GM18909 (cell line): ENCODE measurements around the gene CHRM1.

Experiments used
- ATAC-seq: cut with Tn5 transposase; IDR thresholded peaks from one replicate; pipeline ENCODE4 v1.9.1; 2021; ENCODE audit warnings: mild to moderate bottlenecking; ENCODE audit not compliant: unreplicated experiment, poor library complexity

CHRM1 gene

DNA sequence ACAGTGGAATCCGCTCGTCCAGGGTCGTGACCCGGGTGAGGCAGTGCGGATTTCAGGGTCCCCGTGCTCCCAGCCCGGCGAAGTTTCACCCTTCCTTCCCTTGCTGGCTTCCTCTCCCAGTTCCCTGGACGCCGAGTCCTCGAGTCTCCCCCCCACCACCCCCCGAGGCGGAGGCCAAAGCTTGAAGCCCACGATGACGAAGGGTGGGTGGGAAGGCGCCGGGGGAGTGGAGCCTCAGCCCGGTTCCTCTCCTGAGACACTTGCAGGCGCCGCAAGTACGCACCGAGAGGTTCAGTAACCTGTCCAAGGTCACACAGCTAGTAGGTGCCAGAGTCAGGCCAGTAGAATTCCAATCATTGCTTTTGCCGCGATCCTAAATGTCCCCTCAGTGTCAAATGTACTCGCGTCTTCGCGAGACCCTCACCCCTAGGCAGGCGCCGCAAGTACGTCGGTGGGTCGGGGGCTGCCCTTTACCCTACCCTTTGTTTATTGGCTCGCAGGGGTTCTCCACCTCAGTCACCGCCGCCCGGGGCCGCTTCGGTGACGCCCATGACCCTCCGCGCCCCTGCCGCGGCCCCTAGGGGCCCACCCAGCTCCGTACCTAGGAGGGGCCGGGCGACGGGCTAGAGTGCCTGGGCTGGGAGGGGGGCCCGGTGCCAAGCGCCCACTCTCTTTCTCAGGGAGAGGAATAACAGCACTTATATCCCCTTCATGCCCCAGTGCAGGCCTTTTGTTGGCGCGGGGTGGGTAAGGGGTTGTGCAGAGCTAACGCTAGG, 5.7 kb upstream of the CHRM1 start:
- no peak for ATAC-seq

DNA sequence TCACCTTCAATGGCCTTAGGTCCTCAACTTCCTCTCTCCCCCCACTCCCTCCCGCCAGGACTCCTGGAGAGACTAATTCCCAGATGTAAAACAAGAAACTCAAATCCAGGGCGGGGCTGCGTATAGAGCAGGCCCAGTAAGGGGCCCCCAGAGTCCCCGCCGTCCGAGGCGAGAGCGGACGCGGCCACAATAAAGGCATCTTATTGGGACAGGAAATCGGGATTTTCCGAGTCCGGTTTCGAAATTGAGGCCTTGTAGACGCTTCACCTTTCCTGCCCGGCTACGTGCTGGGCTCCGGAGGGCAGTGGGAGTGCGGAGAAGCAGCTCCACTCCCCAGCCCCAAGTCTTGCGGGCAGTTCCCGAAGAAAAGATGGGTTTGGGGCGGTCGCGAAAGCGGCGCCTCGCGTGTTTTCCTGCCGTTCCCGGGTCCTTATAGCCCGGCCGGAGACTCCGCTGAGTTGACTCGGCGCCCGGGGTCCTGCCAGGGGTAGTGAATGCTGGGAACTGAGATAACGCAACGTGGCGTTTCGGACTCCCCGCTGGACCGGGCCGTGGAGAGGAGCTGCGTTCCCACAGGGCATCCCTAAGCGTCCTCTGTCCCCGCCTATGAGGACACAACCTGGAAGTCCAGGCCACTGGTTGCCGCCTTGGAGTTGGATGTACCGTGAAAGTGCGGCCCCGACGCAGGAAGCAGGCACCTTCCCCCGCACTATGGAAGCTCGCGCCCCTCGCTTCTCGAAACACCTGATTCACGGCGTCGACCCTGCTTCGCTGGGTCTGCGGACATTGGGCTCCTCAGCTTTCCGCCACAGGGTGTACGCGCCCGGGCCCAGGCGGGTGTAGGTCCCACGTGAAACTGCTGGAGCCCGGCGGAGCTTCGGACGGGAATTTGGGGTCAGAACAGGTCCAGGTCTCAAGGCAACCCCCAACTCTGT, 4.8 kb upstream of the CHRM1 start:
- no peak for ATAC-seq

DNA sequence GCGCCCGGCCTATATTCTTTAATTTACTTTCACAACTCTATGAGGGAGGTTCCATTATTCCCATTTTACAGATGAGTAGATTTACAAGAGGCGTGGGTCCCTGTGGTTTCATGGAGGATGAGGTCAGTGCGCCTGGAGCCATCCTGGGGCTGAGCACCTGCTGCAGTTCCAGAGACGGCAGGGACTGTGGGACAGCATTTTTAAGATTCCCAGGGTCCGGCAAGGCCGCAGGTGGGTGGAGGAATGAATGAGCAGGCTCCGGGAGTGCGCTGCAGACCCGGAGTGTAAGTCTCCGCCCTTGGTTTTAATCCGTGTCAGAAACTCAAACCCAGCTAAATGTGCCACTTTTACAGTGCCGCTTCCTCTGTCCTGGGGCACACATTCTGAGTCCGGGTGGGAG, 4.1 kb upstream of the CHRM1 start:
- no peak for ATAC-seq

DNA sequence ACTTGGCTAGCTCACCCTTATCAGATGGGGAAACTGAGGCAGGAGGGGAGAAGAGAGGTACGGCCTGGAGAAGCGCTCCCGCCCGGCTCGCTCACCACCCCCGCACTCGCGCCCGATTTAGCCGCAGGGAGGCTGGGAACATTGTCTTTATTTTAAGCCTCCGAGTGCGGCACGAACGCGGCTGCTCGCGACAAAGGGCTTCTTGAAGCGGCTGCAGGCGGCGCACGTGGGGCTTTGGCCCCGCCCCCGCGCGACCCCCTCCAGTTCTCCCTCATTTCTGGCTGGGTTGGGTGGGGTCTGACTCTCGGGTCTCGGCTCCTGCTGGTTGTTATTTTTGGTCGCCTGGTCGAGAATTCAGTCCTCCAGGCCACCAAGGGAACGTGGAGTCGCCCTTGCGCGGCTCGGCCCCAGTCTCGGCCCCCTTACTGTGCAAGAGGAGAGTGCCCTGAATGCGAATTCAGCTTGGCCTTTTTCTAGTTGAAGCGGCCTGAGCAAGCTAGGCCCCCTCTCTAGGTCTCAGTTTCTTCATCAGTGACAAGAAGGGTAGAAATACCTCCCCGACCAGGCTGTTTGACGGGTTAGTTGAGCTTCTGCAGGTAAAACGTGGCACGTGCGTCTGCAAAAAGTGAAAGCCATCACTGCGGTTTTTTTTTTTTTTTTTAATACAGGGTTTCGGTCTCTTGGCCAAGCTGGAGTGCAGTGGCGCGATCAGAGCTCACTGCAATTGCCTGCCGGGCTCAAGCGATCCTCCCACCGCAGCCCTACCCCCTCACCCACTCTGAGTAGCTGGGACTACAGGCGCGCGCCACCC, 2.6 kb upstream of the CHRM1 start:
- no peak for ATAC-seq

DNA sequence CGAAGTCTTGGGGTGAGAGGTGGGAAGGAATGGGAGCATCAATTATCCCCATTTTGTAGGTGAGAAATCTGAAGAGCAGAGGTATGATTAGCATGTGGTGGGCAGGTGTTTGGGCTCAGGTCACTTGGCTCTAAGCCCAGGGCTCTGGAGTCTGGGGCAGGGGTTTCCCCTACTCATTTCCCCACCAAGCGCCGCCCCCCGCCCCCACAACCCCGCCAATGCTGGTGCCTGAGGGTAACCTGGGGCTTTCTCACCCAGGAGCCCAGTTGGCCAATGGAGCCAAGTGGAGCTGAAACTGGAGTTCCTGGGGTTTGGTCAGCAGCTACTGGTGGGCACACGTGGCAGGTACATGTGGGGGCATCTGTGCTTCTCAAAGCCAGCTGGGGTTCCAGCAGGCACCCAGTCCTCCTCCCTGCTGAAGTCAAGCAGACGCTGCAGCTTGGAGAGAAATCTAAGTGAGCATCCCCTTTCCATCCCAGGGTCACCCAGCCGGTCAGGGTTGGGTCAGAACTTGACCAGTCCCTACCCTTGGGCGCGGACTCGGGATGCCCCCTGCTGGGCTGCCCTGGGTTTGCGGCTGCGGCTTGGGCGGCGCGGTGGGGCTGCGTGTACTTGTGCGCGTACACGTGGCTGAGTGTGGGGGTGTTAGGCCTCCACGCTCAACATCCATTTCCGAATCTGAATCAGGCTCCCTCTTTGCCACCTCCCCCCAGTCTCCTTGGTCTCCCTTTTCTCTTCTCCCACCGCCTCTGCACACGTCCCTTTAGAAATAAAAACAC, 1.7 kb upstream of the CHRM1 start:
- no peak for ATAC-seq

DNA sequence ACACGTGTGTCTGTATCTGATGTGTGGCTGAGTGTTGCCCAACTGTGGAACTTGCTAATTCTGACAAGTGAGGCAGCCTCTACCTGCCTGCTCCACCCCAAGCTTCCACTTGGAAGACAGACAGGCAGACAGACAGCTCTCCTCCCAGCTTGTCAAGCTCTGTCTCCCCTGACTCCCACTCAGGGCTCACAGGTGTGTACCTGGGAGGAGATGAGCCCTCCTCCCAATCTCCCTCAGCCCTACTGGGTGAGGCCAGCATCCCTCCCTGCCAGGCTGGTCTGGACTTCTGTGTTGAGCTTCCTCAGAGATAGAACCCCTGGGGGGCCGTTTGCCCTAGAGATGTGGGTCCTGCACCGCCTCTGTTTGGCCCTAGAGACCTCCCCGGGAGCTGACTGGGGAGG, 1.0 kb upstream of the CHRM1 start:
- ATAC-seq = no peak

DNA sequence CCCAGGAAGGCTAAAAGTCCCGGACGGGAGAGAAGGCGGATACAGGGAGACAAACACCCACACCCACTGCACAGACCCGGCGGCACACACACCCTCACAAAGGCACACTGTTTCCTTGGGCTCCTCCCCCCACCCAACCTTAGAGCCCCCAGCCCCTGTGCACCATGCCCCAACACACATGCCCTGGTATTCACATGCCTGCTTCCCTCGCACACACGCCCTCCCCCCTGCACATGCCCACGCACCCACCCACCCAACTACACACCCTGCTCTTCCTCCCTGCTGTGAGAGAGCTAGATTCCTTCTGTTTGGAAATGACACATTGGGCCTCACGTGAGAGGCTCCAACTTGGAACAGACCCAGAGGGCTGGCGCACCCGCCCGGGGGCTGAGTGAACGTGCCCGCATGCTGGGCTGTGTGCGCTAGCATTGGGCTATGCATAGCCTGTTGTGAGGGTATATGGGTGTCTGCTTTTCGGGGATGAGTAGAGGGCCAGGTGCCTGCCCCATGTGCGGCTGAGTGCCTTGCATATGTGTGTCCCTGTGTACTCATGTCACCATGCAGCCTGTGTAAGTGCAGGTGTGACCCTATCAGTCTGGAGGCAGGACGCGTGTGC, 518 bp upstream of the CHRM1 start:
- ATAC-seq = no peak

DNA sequence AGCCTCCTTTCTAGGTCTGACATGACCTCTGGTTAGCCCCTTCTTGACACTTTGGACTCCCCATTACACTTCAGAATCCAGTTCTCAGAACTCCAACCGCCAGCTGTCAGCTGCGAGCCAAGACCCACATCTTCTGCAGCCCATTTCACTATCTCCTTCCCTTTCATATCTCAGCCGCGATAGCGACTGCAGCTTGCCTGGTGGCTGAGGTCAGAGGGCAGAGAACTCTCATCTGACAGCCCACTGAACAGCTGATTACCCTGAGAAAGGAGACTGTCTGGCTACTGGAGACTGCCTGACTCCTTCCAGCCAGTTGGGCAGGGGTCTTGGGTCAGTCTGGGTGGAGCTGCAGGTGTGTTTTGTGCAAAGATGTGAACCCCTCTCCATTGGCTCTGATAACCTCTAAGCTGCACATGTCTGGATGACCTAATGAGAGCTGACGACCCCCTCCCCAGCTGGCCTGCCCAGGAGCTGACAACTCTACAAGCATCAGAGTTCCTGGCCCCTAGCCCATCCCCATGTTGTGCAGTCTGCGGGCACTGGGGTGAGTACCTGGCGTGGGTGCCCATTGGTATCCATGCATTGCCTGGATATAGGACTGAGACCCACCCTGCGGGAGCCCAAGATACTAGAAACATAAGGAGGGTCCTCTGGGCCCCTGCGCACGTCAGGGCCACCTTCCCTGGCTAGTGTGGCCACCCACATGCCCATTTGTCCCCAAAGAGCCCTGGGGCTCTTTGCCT, 1.1 kb downstream of the CHRM1 start:
- ATAC-seq = no peak

DNA sequence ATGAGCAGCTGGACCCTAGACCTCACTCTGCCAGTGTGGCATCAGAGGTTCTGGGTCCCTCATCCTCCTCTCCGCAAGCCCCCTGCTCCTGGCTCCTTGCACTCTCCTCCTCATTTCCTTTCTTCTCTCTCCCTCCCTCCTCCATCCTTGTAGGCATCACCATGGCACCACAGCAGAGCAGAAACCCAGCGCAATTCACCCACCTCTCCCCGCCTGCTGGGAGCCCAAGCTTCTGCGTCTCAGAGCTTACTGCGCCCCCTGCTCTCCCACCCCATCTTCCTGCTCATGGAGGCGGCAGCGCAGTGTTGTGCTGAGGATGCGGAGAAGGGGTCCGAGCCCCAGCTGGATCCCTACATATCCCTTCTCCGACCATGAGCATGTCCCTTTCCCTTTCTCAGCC, 1.7 kb downstream of the CHRM1 start:
- ATAC-seq = no peak

DNA sequence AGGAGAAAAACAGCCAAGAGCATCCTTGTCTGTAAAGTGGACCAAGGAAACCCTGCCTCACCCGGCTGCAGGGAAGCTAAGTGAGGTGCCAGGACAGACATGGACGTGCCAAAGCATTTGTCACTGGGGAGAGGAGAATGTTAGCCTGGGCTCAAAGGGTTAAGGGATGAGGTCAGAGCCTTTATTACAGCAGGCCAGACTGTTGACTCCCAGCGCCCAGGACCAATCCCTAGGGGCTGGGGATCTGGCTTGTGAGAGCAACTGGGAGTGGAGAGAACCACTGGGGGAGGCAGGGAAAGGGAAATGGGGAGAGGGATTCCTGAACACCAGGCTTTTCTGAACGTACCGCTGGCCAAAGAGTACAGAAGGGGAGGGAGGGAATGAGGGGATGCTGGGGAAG, 2.6 kb downstream of the CHRM1 start:
- ATAC-seq = no peak

DNA sequence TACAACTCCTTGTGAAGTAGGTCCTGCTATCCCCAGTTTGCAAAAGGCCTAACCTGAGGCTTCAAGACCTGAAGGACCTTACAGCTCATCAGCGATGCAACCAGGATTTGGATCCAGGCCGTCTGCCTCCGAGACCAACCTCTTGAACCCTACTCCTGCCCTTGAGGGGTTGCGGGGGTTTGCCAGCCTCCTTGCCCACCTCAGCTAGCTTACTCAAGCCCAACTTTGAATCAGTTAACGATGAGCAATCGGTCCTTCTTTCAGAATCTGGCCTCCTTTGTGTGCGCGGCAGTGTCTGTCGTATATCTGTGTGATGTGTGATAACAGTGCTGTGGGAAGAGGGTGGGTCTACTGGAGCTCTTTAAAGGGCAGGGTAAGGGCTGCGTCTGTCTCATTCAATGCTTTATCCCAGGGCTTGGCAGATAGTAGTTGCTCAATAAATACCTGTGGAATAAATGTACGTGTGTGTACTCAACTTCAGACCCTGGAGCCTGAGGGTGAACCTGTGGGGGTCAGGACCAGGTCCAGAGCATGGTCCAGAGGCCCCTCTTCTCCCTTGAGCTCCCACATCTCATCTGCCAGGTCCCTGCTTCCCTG, 3.2 kb downstream of the CHRM1 start:
- ATAC-seq = no peak

DNA sequence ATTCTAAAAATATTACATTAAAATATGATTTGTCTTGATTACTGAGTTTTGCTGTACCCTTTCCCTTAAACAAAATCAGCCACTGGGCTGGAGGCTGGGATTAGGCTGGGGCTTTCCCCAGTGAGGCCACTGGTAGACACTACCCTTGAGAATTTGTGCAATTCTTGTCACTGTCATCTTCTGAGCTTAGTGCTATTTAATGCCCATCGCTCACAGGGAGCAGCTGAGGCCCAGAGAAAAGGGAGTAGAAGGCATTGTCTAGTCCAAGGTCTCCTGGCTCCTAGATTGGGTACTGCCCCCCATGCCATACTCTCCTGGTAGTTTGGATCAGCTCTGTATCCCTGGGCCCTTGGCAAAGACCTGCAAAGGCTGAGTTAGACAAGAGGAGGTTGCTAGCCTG, 6.7 kb downstream of the CHRM1 start:
- no peak for ATAC-seq

DNA sequence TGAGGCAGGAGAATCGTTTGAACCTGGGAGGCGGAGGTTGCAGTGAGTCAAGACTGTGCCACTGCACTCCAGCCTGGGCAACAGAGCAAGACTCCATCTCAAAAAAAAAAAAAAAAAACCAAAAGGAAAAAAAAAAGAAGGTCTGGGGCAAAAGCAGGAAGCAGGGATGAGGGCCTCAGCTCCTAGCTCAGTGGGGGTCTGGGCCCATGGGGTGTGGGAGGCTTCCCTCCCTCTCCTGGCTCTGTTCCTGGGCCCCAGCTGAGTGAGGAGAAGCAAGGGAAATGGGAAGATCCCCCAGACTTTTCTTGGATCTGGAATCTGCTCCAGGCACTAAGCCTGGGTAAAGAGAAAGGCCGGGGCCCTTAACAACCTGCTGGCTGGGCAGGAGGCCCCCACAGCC, 8.9 kb downstream of the CHRM1 start:
- no peak for ATAC-seq

DNA sequence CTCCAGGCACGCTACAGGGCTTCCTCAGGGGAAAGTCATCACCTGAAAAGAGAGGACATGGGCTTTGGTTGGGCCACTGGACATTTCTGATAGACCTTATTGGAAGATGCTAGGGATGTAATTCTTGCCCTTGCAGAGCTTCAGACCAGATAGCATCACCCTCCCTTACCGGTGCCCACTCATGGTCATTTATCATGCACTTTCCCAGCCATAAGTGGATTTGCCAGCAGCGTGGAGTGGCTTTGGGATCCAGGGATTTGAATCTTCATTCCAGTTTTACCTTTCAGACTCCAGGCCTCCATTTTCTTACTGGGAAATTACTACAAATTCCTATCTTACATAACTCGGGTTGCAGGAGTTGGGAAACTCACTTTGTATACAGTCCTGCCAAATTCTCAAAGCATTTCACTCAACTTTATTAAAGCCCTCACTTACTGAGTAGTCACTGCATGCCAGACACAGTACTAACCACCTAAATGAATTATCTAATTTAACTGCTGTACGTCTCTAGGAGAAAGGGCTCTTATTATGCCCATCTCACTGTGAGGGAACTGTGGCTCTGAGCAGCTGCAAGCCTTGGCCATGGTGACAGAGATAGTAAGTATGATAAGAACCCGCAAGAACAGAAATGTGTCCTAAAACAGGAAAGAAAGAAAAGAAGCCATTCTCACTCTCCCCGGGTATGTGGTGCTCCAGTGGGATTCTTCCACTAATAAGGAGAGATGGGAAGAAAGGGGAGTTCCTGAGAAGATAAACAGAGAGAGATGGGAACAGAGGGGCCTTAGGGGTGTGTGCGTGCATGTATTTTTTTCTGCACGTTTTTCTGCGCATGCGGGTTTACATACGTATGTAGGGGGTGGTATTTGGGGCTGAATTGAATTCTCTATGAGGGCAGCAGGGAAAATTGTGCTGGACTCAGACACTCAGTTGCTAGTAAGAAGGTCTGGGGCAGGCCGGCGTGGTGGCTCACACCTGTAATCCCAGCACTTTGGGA, 9.7 kb downstream of the CHRM1 start:
- ATAC-seq = no peak

DNA sequence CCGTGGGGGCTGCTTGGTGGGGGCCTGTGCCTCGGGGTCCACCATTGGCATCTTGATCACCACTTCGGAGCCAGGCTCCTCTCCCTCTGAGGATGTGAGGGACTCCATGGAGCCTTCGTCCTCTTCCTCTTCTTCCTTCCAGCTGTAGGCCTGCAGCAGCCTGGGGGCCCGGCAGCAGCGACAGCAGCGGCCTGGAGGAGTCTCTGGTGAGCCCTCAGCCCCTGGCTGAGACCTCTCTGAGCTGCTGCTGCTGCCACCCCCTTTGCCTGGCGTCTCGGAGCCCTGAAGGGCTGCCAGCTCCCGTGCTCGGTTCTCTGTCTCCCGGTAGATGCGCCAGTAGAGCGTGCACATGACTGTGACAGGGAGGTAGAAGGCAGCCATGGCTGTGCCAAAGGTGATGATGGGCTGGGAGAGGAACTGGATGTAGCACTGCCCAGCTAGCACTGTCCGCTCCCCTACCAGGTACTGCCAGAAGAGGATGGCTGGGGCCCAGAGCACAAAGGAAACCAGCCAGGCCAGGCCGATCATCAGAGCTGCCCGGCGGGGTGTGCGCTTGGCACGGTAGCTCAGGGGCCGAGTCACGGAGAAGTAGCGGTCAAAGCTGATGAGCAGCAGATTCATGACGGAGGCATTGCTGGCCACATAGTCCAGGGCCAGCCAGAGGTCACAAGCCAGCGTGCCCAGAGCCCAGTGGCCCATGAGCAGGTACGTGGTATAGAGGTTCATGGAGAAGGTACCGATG, 10.9 kb downstream of the CHRM1 start:
- no peak for ATAC-seq

DNA sequence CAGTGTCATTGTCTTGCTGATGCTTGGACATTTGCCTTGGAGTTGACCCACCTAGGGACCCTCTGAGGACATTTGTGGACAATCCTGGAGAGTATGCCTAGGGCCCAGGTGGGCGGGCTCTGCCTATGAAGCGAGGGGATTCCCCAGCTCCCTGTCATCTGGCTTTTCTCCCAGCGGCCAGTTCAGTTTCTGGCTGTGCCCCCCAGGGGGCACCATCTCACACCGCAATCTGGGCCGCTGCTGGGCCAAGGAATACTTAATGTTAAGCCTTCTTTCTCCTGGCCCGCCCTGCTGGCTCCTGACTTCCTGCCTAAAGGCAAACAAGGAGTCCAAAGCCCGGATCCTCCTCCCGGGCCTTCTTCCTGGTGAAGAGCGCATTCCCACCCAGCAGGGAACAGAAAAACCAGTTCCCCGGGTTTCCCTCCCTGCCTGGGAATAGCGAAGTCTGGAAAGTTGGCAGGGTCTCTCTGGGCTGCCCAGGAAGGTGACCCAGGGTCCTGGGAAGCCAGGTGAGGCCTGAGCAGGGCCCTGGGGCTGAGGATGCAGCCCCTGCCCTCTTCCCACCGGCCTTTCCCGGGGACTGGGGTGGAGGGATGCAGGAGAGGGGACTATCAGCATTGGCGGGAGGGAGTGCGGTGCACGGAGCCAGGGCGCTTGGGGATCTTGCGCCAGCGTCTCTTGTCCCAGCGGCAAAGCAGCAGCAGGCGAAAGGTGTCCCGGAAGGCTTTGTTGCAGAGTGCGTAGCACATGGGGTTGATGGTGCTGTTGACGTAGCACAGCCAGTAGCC, 11.9 kb downstream of the CHRM1 start:
- ATAC-seq = no peak
